ENCODE data around the gene MAD1L1.
A peak's percentile ranks its signal among the peaks of the same experiment; 100 is the strongest.

Gene MAD1L1

GRCh38 chr7:2025188-2025587 lies 207.6 kb downstream of the MAD1L1 start:
- TF ChIP-seq, protein P1, sequence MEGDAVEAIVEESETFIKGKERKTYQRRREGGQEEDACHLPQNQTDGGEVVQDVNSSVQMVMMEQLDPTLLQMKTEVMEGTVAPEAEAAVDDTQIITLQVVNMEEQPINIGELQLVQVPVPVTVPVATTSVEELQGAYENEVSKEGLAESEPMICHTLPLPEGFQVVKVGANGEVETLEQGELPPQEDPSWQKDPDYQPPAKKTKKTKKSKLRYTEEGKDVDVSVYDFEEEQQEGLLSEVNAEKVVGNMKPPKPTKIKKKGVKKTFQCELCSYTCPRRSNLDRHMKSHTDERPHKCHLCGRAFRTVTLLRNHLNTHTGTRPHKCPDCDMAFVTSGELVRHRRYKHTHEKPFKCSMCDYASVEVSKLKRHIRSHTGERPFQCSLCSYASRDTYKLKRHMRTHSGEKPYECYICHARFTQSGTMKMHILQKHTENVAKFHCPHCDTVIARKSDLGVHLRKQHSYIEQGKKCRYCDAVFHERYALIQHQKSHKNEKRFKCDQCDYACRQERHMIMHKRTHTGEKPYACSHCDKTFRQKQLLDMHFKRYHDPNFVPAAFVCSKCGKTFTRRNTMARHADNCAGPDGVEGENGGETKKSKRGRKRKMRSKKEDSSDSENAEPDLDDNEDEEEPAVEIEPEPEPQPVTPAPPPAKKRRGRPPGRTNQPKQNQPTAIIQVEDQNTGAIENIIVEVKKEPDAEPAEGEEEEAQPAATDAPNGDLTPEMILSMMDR (IDR thresholded peaks at IDR 0.05; ENCODE audit: low read depth, low read length, missing control alignments), result no peak
- DNase-seq (ENCODE audit: extremely low read depth, low read depth), result no peak
- H3K4me3 ChIP-seq (replicated peaks; ENCODE audit: low read depth, low read length), result no peak overlapping the region

GRCh38 chr7:2024567-2024918 lies 208.2 kb downstream of the MAD1L1 start:
- no peak for DNase-seq (ENCODE audit: extremely low read depth, low read depth)
- TF ChIP-seq, protein P1 (IDR thresholded peaks at IDR 0.05; ENCODE audit: low read depth, low read length, missing control alignments), result no peak
- H3K4me3 ChIP-seq (replicated peaks; ENCODE audit: low read depth, low read length), result no peak overlapping the region

DNA sequence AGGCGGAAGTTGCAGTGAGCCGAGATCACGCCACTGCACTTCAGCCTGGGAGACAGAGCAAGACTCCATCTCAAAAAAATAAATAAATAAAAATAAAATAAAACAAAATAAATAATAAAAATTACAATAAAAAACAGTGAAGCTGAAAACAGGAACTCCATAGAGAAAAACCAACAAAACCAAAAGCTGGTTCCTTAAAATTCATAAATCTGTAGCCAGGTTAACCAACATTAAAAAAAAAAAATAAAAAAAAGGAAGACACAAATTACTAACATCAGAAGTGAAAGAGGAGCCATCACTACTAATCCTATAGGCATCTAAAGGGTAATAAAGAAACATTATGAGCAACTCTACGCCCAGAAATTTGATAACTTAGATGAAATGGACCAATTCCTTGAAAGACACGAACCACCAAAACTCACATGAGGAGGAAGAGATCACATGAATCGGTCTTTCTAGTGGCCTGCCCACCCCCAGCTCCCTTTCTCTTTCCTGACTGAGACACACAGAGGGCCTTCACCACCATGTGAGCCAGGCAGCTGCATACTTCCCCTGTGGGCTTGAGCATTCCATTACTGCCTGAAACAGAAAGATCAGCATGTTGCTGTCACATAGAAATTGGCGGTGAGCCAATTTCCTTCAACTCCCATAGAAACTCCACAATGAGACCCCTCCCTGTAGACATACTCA lies 208.7 kb downstream of the MAD1L1 start:
- no peak for DNase-seq (ENCODE audit: extremely low read depth, low read depth)
- H3K4me3 ChIP-seq (replicated peaks; ENCODE audit: low read depth, low read length), result no peak overlapping the region
- TF ChIP-seq, protein P1 (IDR thresholded peaks at IDR 0.05; ENCODE audit: low read depth, low read length, missing control alignments), result no peak

DNA sequence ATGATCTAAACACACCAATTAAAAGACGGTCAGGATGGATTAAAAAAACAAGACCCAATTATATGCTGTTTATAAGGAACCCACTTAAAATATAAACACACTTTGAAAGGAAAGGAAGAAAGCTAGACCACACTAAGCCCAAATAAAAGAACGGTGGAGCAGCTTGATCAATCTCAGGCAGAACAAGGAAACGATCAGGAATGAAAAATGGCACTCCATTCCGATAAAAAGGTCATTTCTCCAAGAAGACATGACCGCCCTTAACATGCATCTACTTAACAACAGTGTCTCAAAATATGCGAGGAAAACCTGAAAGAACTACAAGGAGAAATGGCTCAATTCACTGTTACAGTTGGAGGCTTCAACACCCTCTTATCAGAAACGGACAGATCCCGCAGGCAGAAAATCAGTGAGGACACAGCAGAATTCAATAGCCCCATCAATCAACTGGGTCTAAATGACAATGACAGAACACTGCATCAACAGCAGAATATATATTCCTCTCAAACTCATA lies 210.0 kb downstream of the MAD1L1 start:
- TF ChIP-seq, protein P1 (IDR thresholded peaks at IDR 0.05; ENCODE audit: low read depth, low read length, missing control alignments), result no peak
- H3K4me3 ChIP-seq (replicated peaks; ENCODE audit: low read depth, low read length), result no peak overlapping the region
- DNase-seq (ENCODE audit: extremely low read depth, low read depth), result no peak

DNA sequence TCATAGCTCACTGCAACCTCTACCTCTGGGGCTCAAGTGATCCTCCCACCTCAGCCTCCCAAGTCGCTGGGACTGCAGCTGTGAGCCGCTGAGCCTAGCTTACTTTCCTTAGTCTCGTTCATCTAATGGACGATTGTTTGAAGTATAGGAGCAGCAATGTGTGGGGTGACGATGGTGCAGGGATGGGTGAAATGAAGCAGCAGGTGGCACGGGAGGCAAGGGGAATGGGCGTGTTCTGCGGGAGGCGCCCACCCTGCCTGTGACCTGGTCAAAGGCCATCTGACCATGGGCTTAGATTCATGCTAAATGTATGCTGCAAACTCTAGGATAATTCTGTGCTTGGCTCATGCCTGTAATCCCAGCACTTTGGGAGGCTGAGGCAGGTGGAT lies 210.7 kb downstream of the MAD1L1 start:
- H3K4me3 ChIP-seq (replicated peaks; ENCODE audit: low read depth, low read length), result no peak overlapping the region
- TF ChIP-seq, protein P1 (IDR thresholded peaks at IDR 0.05; ENCODE audit: low read depth, low read length, missing control alignments), result no peak
- no peak for DNase-seq (ENCODE audit: extremely low read depth, low read depth)

DNA sequence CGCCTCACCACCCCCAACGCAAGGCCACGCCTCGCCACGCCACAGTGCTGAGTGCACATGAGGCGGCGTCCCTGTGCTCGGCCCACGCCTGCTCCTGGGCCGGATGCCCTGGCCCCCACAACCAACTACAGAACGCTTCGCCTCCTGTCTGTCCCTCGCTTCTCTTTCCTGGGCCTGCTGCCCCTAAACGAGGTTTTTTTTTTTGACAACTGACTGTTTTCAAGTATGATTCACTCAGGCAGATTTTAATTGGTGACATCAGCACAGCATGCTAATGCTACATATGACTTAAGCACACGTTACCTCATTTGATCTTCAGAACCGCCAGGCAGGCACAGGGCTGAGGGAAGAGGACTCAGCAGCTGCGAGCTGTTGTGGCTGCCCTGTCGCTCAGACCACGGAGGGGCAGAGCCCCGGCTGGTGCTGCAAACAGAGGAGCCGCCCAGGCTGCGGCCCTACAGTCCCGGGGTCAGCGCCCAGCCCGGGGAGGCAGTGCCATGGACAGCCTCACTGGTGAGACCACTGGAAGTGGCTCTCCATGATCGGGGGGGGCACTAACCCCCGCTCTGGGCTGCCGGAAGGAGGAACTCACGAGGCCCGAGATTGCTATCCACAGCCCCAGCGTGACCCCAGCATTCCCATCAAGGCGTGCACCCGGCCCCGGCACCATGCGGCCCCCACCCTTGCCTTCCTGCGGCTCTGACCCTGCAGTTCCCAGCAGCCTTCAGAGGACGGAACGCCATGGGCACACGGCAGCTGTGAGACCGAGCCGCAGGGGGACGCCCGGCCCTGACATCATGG lies 212.8 kb downstream of the MAD1L1 start:
- TF ChIP-seq, protein P1 (IDR thresholded peaks at IDR 0.05; ENCODE audit: low read depth, low read length, missing control alignments), result no peak
- DNase-seq (ENCODE audit: extremely low read depth, low read depth), result peak; percentile 82
- H3K4me3 ChIP-seq (replicated peaks; ENCODE audit: low read depth, low read length), result no peak overlapping the region

Data from HFF-Myc (cell line).